ENCODE results near the gene SLC35C1.

The SLC35C1 gene

GRCh38 chr11:45804761-45805304 lies at the start of gene SLC35C1:
TSS of gene SLC35C1 (plus strand) at chr11:45805149. CDS start at chr11:45805802, 653 bp downstream.
- peak; percentile 93 to 94 for DNase-seq (ENCODE audit: low read depth in 2 of 2)

GRCh38 chr11:45755281-45755859 lies 49.6 kb upstream of the SLC35C1 start:
- DNase-seq (ENCODE audit: low read depth in 2 of 2), result no peak

DNA sequence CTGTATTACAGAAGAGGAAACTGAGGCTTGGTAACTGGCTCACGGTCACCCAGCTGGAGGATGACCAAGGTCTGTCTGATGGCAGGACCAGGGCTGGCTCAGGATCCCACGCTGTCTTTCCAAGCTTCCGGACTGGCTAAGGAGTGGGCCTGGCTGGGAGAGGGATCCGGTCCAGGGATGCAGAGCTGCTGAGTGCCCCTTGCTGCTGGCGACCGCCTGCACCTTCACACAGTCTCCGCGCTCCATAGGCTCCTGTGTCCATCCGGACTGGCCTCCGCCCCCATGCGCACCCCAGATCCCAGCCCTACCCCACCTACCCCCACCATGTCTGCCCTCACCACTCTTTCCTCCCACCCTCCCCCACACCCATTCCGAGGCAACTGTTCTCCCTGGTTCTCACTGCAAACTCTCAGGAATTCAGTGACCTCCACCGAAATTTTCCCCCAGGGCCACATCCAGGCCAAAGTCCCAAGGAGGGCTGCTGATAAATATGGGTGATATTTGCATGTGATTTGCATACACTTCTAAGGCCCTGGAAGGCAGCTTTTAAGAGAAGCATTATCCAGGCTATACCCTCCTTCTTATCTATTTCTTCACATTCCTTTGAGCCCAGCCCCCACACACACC lies 48.5 kb upstream of the SLC35C1 start:
- DNase-seq (ENCODE audit: low read depth in 2 of 2), result no peak

DNA sequence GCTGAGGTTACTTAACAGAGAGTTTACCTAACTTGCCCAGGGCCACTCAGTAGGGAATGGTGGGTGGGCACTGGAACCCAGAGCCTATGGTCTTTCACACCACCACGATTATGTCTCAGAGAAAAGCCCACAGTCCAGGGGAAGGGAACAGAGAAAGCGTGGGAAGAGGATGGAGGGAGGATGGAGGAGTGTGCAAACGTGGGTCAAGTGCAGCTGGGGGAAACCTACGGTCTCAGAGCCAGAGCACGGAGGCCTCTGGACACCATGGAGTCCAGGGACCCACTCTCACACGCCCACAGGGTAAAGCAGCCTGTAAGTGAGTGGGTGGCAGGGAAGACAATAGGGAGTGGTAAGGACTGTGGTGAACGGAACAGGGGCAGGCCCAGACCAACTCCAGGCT lies 47.3 kb upstream of the SLC35C1 start:
- no peak for DNase-seq (ENCODE audit: low read depth in 2 of 2)

- DNase-seq (ENCODE audit: low read depth in 2 of 2), result no peak
Observed at GRCh38 chr11:45761659-45762058, 43.3 kb upstream of the SLC35C1 start.

DNA sequence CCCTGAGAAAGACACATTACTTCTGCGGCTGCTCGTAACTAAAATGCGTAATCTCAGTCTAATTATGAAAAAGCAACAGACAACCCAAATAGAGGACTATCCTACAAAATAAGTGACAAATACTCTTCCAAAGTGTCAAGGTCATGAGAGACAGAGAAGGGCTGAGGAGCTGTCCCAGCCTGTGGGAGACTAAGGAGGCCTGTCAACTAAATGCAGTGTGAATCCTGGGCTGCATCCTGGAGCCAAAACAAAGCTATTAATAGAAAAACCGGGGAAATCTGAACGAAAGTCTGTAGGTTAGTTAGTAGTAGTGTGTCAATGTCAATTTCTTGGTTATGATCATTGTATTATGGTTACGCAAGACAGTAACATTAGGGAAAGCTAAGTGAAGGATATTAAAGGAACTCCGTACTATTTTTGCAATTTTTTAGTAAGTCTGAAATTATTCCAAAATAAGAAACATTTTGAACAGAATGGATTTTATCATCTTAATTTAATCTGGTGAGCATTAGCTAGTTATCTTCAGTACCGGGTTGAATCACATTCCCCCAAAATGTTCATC lies 39.8 kb upstream of the SLC35C1 start:
- DNase-seq (ENCODE audit: low read depth in 2 of 2), result no peak

DNA sequence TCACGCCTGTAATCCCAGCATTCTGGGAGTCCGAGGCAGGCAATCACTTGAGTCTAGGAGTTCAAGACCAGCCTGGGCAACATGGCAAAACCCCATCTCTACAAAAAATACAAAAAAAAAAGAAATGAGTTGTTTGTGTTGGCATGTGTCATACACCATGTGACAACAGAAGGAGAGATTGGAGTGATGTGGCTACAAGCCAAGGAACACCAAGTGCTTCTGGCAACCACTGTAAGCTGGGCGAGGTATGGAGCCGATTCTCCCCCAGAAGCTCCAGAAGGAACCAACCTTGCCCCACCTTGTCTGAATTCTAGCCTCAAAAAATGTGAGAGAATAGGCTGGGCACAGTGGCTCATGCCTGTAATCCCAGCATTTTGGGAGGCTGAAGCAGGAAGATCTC lies 39.1 kb upstream of the SLC35C1 start:
- DNase-seq (ENCODE audit: low read depth in 2 of 2), result no peak

GRCh38 chr11:45766469-45766868 lies 38.5 kb upstream of the SLC35C1 start:
- no peak for DNase-seq (ENCODE audit: low read depth in 2 of 2)

DNA sequence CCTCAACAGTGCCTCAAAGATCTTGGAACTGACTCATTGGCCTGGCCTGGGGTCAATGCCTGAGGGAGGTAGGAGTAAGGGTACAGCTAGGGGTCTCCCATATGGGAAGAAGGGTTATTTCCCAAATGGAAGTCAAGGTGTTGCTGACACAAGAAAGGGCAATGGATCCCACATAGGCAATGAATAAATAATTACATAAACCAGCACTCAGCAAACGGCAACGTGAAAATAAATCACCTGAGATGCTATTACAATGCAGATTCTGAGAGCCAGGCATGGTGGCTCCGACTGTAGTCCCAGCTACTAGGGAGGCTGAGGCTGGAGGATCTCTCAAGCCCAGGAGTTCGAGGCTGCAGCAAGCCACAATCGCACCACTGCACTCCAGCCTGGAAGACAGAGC lies 36.5 kb upstream of the SLC35C1 start:
- DNase-seq (ENCODE audit: low read depth in 2 of 2), result no peak

GRCh38 chr11:45769960-45770359 lies 35.0 kb upstream of the SLC35C1 start:
- DNase-seq (ENCODE audit: low read depth in 2 of 2), result no peak

GRCh38 chr11:45771193-45771565 lies 33.8 kb upstream of the SLC35C1 start:
- peak; percentile 37 to 42 for DNase-seq (ENCODE audit: low read depth in 2 of 2)

DNA sequence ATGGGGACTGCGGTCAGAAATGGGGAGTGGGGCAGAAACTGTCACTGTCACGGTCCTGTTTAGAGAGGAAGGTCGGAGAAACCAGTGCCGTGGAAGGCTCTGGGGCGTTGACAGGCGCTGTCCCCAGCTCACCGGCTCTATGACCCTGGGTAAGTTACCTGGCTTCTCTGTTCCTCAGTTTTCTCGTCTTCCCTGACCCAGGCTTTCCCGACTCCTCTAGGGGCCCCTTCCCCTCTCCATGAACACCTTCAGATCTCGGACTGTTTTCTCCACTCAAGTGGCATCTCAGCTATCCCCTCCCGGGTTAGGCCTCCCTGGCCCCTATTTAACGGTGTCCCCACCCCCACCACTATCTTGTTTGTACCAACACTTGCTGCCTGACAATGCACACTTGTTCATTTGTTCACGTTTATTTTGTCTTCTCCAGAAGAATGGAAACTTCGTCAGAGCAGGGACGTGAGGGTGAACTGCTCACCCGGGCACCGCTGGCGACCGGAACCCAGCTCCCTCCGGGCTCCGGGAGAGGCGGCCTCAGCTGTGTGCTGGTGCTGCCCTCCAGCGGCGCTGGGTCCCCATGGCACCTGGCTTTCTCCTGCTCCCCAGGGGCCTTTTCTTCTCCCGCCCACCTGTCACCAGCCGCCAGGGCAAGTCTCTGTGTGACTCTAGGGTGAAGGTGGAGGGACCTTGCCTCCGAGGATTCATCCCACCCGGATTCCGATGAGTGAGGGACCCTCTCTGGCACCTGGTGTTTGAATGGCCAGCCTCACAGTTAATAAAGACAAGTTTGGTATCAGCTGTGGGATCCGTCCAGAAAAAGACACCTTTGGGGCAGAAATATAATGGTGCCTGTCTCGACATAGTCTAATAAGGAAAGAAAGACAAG lies 33.1 kb upstream of the SLC35C1 start:
- DNase-seq (ENCODE audit: low read depth in 2 of 2), result peak; percentile 78 to 82

DNA sequence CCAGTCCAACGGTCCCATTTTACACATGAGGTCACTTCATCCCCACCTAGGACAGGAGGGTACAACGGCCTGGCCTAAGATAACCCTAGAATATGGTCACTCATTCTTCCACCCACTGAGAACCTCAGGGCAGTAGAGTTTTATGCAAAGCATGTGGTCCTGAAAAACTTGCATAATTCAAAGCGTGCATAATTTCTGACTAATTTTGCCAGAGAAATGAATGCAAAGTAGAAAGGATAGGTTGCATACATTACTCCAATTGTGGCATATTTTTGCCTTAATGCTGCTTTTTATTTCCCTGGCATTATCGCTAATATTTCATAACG lies 32.5 kb upstream of the SLC35C1 start:
- DNase-seq (ENCODE audit: low read depth in 2 of 2), result no peak

DNA sequence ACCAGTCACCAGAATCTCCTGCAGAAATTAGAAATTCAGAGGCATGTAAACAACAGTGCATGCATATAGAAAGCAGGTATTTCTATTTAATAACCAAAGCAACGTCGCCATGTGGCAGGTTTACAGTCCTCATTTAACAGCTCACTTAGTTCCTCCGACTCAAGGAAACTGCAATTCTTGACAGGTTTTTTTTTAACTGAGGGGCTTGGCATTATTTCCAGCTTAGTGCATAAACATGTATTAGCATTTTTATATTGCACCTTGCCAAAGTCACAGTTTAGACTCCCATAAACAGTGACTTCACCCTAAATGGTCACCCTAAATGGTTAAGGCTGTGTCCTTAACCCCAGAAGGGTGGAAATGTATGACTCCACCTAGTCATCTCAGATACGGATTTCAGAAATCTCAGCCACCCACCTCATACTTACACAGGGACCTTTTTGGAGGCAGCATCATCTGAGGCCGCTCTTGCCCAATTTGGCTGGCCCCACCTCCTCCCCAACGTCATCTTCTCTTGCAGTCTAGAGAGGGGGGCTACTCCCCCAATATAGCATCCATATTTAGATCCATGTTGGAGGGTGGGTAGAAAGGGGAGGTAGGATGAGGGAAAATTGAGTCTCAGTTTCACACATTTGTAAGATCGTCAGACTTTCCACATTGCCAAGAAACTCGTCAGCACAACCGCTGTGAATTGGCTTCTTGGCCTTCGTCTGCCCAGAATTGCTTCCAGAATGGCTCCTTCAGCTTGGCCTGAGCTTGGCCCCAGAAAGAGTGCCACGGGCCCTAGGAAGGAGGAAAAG lies 31.8 kb upstream of the SLC35C1 start:
- DNase-seq (ENCODE audit: low read depth in 2 of 2), result no peak

DNA sequence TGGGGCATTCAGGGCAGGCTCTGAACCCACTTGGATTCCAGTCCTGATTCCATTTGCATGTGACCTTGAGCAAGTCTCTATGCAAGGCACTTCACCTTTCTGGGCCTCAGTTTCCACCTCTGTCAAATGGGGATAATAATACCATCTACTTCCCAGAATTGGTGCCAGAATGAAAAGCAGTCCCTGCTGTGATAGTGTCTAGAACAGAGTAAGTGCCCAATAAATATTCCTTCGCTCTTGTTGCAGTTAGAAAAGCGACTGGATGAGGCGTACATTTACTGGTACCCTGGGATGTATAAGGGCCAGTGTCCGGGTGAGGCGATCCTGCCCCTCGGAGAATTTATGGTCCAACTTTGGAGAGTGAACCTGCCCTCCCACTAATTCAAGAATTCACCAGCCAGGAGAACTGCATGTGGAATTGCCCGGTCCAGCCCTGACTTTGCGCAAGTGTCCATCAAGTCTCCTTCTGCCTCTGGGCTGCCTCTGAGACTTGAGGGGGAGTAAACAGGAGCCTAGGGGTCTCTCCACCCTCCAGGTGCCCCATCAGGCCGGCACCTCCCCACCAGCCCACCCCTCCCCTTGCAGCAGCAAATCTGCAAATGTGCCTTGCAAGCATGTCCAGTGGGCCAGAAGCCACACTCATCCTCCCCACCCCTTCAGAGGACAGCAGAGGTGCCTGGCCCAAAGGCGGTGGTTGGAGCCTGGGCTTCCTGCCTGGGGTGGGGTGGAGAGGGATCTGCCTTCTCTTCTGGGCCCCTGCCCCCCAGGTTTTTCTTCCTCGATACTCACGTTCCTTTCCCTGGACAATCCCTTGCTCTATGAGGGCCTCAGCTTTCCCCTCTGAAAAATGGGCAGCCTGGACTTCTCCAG lies 30.9 kb upstream of the SLC35C1 start:
- DNase-seq (ENCODE audit: low read depth in 2 of 2), result no peak

- no peak for DNase-seq (ENCODE audit: low read depth in 2 of 2)
Observed at GRCh38 chr11:45774786-45775185, 30.2 kb upstream of the SLC35C1 start.

DNA sequence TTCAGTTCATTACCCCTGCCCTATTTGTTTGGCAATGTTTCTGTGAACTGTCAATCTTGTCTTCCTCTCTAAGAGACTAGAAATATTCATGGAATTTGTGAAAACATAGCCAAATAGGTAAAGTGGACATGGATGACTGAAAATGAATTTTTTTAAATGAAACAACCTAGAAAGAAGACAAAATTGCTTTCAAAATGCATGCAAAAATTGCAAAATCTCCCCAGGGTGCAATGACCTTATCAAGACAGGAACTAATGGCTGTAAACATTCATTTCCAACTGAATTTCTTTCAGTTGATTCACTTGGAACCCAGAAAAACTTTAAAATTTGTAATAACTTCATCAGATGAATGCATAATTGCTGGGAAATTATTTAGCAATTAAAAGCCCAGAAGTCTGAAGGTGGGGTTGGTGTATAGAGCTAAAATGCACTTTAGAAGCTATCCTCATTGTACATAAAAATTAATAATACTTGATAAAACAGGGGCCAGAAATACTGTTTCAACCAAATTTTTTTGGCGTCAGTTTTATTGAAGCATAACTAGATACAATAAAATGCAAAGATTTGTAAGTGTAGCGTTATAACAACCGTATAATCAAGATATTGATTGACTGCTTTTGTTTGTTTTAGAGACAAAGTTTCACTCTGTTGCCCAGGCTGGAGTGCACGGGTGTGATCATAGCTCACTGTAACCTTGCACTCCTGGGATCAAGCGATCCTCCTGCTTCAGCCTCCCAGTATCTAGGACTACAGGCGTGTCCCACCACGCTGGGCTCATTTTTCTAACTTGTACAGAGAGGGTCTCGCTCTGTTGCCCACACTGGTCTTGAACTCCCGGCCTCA lies 27.6 kb upstream of the SLC35C1 start:
- no peak for DNase-seq (ENCODE audit: low read depth in 2 of 2)

DNA sequence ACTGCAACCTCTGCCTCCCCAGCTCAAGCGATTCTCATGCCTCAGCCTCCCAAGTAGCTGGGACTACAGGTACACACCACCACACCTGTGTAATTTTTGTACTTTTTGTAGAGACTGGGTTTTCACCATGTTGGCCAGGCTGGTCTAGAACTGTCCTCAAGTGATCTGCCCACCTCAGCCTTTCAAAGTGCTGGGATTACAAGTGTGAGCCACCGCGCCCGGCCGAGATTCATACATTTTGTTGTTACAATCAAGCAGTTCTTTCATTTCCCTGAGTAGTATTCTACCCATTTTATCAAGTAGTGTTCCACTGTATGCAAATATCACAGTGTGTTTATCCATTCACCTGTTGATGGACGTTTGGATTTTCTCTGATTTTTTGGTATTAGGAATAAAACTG lies 26.6 kb upstream of the SLC35C1 start:
- no peak for DNase-seq (ENCODE audit: low read depth in 2 of 2)

DNA sequence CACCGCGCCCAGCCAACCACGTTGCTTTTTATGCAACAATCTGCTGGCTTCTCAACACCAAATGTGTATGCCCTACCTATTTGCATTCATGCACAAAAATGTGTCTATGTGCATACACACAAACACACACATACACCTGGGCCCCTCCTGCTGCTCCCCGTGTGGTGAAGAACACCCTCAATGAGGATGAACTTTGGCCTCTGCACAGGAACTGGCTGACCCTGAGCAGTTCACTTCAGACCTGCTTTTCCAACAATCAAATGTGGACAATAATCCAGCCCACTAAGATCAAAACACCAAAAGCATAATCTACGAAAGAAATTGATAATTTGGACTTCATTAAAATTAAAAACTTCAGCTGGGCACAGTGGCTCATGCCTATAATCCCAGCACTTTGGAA lies 25.3 kb upstream of the SLC35C1 start:
- DNase-seq (ENCODE audit: low read depth in 2 of 2), result no peak

DNA sequence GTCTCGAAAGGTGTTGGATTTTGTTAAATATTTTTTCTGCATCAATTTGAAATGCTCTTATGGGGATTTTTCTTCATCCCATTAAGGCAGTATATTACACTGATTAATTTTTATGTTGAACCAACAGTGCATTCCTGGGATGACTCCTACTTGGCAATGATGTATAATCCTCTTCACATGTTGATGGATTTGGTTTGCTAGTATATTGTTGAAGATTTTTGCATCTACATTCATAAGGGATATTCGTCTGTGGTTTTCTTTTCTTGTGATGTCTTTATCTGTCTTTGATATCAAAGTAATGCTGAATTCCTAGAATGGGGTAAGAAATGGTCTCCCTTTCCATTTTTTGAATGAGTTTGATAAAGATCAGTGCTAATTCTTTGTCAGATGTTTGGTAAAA lies 18.7 kb upstream of the SLC35C1 start:
- no peak for DNase-seq (ENCODE audit: low read depth in 2 of 2)

Data from stimulated activated CD8-positive, alpha-beta memory T cell treated with anti-CD3 and anti-CD28 coated beads, Interleukin-15, amount 100 ng/mL, for 48 hours (primary cell).